ENCODE results near the gene ARHGAP22.

GRCh38 chr10:48575901-48576300 lies 29.0 kb downstream of the ARHGAP22 start:
- no peak for TF ChIP-seq CTCF (IDR thresholded peaks at IDR 0.05)
- no peak for TF ChIP-seq POLR2A (IDR thresholded peaks at IDR 0.05)
